Fibroblast of lung (primary cell): ENCODE results near the gene SNRNP35. TPM values are rescaled to one million over a fixed set of nuclear protein-coding genes. Genes with fewer than 3 reads are reported as not detected.

ENCODE experiments used
- DNase-seq, 2 donors: peaks; one replicate each; pipeline versions ENCODE4 v3.0.0 to v3.0.0-alpha.2; 2010; ENCODE audit warnings: low read depth in 2 of 2
- H2AFZ ChIP-seq: 2 replicates; pipeline ENCODE4 v1.5.1; 2012; ENCODE audit warnings: low read length, control low read depth, inconsistent platforms
- H3K27ac ChIP-seq: 2 replicates; pipeline ENCODE4 v1.5.1; 2011; ENCODE audit warnings: low read length, control low read depth; ENCODE audit not compliant: insufficient read depth
- H3K27me3 ChIP-seq: 2 replicates; pipeline ENCODE4 v1.5.1; 2011; ENCODE audit warnings: mild to moderate bottlenecking, low read length; ENCODE audit not compliant: control insufficient read depth, insufficient read depth
- H3K36me3 ChIP-seq: 2 replicates; pipeline ENCODE4 v1.5.1; 2011; ENCODE audit warnings: low read length; ENCODE audit not compliant: control insufficient read depth, insufficient read depth
- H3K4me1 ChIP-seq: 2 replicates; pipeline ENCODE4 v1.5.1; 2011; ENCODE audit warnings: low read length; ENCODE audit not compliant: control insufficient read depth, insufficient read depth; ENCODE audit errors: extremely low read depth
- H3K4me2 ChIP-seq: 2 replicates; pipeline ENCODE4 v1.5.1; 2011; ENCODE audit warnings: low read length, control low read depth; ENCODE audit not compliant: insufficient read depth; ENCODE audit errors: extremely low read depth
- H3K4me3 ChIP-seq, 4 experiments: fragments of 200-600 bp in 1 of 4; sonication (generic) in 1 of 4; replicated peaks in 1 of 4; 2 replicates each; pipeline ENCODE4 v1.5.1; 2011 to 2016; ENCODE audit warnings: low read length in 4 of 4, low read depth in 3 of 4, mild to moderate bottlenecking in 3 of 4, control low read depth in 2 of 4, inconsistent platforms in 1 of 4, mixed read lengths in 1 of 4; ENCODE audit not compliant: insufficient read depth in 1 of 4; ENCODE audit errors: control extremely low read depth in 1 of 4
- H3K79me2 ChIP-seq: 2 replicates; pipeline ENCODE4 v1.5.1; 2012; ENCODE audit warnings: mild to moderate bottlenecking, low read length, inconsistent platforms; ENCODE audit not compliant: control insufficient read depth, insufficient read depth
- H3K9ac ChIP-seq: 2 replicates; pipeline ENCODE4 v1.5.1; 2011; ENCODE audit warnings: mild to moderate bottlenecking, low read length, control low read depth; ENCODE audit not compliant: insufficient read depth
- H3K9me3 ChIP-seq: 2 replicates; pipeline ENCODE4 v1.5.1; 2012; ENCODE audit warnings: low read depth, low read length; ENCODE audit not compliant: control insufficient read depth, insufficient read depth
- H4K20me1 ChIP-seq: 2 replicates; pipeline ENCODE4 v1.5.1; 2011; ENCODE audit warnings: low read length; ENCODE audit not compliant: control insufficient read depth, insufficient read depth; ENCODE audit errors: extremely low read depth
- CTCF ChIP-seq, 2 donors: IDR thresholded peaks in 1 of 2; conservative IDR thresholded peaks in 1 of 2; 1 replicate in 1 of 2; 2 replicates in 1 of 2; pipeline ENCODE4 v1.5.1; 2011 to 2012; ENCODE audit warnings: low read length in 2 of 2, control low read depth in 1 of 2, inconsistent platforms in 1 of 2, low read depth in 1 of 2, mild to moderate bottlenecking in 1 of 2
- EZH2 ChIP-seq: IDR thresholded peaks from 2 replicates; pipeline ENCODE4 v1.5.1; 2012; ENCODE audit warnings: low read length, control low read depth, mild to moderate bottlenecking; ENCODE audit errors: missing control alignments
- polyA plus RNA-seq, 2 donors: library from polyadenylated mRNA; depleted of rRNA in 1 of 2; stranded (reverse) in 1 of 2; unstranded in 1 of 2; fragments of >200 nt; gene quantifications; 2 replicates each; pipeline ENCODE4 v1.2.1, GENCODE V29; 2011 to 2012; ENCODE audit warnings: missing spikeins in 1 of 2
- total RNA-seq: library from RNA; depleted of rRNA; stranded (reverse); fragments of >200 nt; gene quantifications from 2 replicates; pipeline ENCODE4 v1.2.1, GENCODE V29; 2014

Gene SNRNP35
- total and polyA plus RNA-seq, 2 donors (not counting 1 experiment from before 2014, with no cell fraction given) = 16.1 to 20.8 TPM

GRCh38 chr12:123488539-123489230, 30.7 kb downstream of the SNRNP35 start:
- TF ChIP-seq CTCF (conservative IDR thresholded peaks at IDR 0.05 in 1 of 2, IDR thresholded peaks at IDR 0.05 in 1 of 2; ENCODE audit: low read depth in 1 of 2, low read length in 2 of 2) = no peak
- TF ChIP-seq EZH2 = no peak
- no peak overlapping the region for H2AFZ ChIP-seq
- H3K9ac ChIP-seq = no peak overlapping the region
- H3K36me3 ChIP-seq = no peaks in the 10 kb centered on the region
- no peak overlapping the region for H3K4me2 ChIP-seq
- no peaks in the 10 kb centered on the region for H3K9me3 ChIP-seq
- no peak overlapping the region for H3K4me3 ChIP-seq
- H3K27me3 ChIP-seq = no peaks in the 10 kb centered on the region
- no peaks in the 10 kb centered on the region for H4K20me1 ChIP-seq
- no peak for DNase-seq
- H3K79me2 ChIP-seq = no peaks in the 10 kb centered on the region
- no peak overlapping the region for H3K27ac ChIP-seq
- no peaks in the 10 kb centered on the region for H3K4me1 ChIP-seq

- no peaks in the 10 kb centered on the region for H3K4me1 ChIP-seq
- no peak for DNase-seq
- H3K36me3 ChIP-seq = no peaks in the 10 kb centered on the region
- H3K4me2 ChIP-seq = no peak overlapping the region
- TF ChIP-seq EZH2 (no peak), CTCF (conservative IDR thresholded peaks at IDR 0.05 in 1 of 2, IDR thresholded peaks at IDR 0.05 in 1 of 2; ENCODE audit: low read depth in 1 of 2, low read length in 2 of 2) (no peak)
- H3K79me2 ChIP-seq = no peaks in the 10 kb centered on the region
- no peak overlapping the region for H3K9ac ChIP-seq
- H3K4me3 ChIP-seq = no peak overlapping the region
- no peaks in the 10 kb centered on the region for H3K27me3 ChIP-seq
- no peaks in the 10 kb centered on the region for H3K9me3 ChIP-seq
- H2AFZ ChIP-seq = no peak overlapping the region
- H4K20me1 ChIP-seq = no peaks in the 10 kb centered on the region
- no peak overlapping the region for H3K27ac ChIP-seq
Observed at GRCh38 chr12:123489580-123489979, 31.6 kb downstream of the SNRNP35 start.

- DNase-seq = no peak
- H4K20me1 ChIP-seq = no peaks in the 10 kb centered on the region
- H3K9ac ChIP-seq = no peak overlapping the region
- no peaks in the 10 kb centered on the region for H3K9me3 ChIP-seq
- no peak for TF ChIP-seq EZH2
- TF ChIP-seq CTCF (conservative IDR thresholded peaks at IDR 0.05 in 1 of 2, IDR thresholded peaks at IDR 0.05 in 1 of 2; ENCODE audit: low read depth in 1 of 2, low read length in 2 of 2) = no peak
- no peak overlapping the region for H2AFZ ChIP-seq
- no peak overlapping the region for H3K4me3 ChIP-seq
- no peaks in the 10 kb centered on the region for H3K27me3 ChIP-seq
- no peaks in the 10 kb centered on the region for H3K4me1 ChIP-seq
- H3K79me2 ChIP-seq = no peaks in the 10 kb centered on the region
- no peak overlapping the region for H3K4me2 ChIP-seq
- no peaks in the 10 kb centered on the region for H3K36me3 ChIP-seq
- no peak overlapping the region for H3K27ac ChIP-seq
Observed at GRCh38 chr12:123490089-123490488, 32.1 kb downstream of the SNRNP35 start.
